Activated gamma-delta T cell treated with Interleukin-2 at 50 U/mL for 16 hours (primary cell): ENCODE data around the gene LRP1.

Experiments
- DNase-seq: peaks from one replicate; pipeline ENCODE4 v3.0.0-alpha.2; 2020

The LRP1 gene

GRCh38 chr12:57229046-57229633, 100.9 kb downstream of the LRP1 start:
- DNase-seq, result no peak

- peak; percentile 90 for DNase-seq
Observed at GRCh38 chr12:57229634-57230380, 101.5 kb downstream of the LRP1 start, which contains the start of gene SHMT2. Gene SHMT2 (plus strand): TSS chr12:57229711. CDS start chr12:57229779, 68 bp downstream.

GRCh38 chr12:57230381-57231155, 102.3 kb downstream of the LRP1 start:
- DNase-seq, result no peak

- no peak for DNase-seq
Observed at GRCh38 chr12:57231276-57232021, 103.2 kb downstream of the LRP1 start.

- no peak for DNase-seq
Observed at GRCh38 chr12:57232156-57232756, 104.0 kb downstream of the LRP1 start.

GRCh38 chr12:57233357-57234232, 105.3 kb downstream of the LRP1 start:
- DNase-seq, result no peak

GRCh38 chr12:57234233-57234570, 105.9 kb downstream of the LRP1 start:
- DNase-seq, result no peak

- no peak for DNase-seq
Observed at GRCh38 chr12:57234571-57235016, 106.3 kb downstream of the LRP1 start.

GRCh38 chr12:57235017-57235727, 106.9 kb downstream of the LRP1 start:
- DNase-seq, result no peak

GRCh38 chr12:57235728-57236131, 107.4 kb downstream of the LRP1 start:
- no peak for DNase-seq

- DNase-seq, result no peak
Observed at GRCh38 chr12:57236201-57236924, 108.1 kb downstream of the LRP1 start.

- DNase-seq, result no peak
Observed at GRCh38 chr12:57236925-57237595, 108.8 kb downstream of the LRP1 start.

- DNase-seq, result no peak
Observed at GRCh38 chr12:57237596-57237931, 109.3 kb downstream of the LRP1 start.

GRCh38 chr12:57237932-57238853, 109.9 kb downstream of the LRP1 start:
- no peak for DNase-seq

- peak; percentile 84 for DNase-seq
Observed at GRCh38 chr12:57238854-57239554, 110.7 kb downstream of the LRP1 start.

GRCh38 chr12:57239587-57240065, 111.3 kb downstream of the LRP1 start:
- no peak for DNase-seq

- peak; percentile 48 for DNase-seq
Observed at GRCh38 chr12:57240066-57240921, 112.0 kb downstream of the LRP1 start.
